HEK293T (cell line): Measurements from ENCODE around the gene RNF114.

Experiments used
- CTCF ChIA-PET: fragments of 350-600 bp; formaldehyde crosslinking; extraction: SDS; loops from one replicate; lab custom pipeline; 2021; ENCODE audit warnings: antibody characterized with exemption, inconsistent platforms; lab: Yijun Ruan, JAX
- POLR2A ChIA-PET: fragments of 350-600 bp; formaldehyde crosslinking; extraction: SDS; loops from one replicate; lab custom pipeline; 2020; ENCODE audit warnings: antibody characterized with exemption, inconsistent platforms; lab: Yijun Ruan, JAX
- DNase-seq: peaks from one replicate; pipeline ENCODE4 v3.0.0; 2012; ENCODE audit warnings: mixed read lengths; ENCODE audit errors: extremely low spot score
- ARNT ChIP-seq: fragments of 450-650 bp; IDR thresholded peaks from 2 replicates; pipeline ENCODE4 v1.6.1; 2017; ENCODE audit warnings: mild to moderate bottlenecking
- BHLHE40 ChIP-seq: fragments of 450-650 bp; IDR thresholded peaks from 2 replicates; pipeline ENCODE4 v1.6.1; 2016; ENCODE audit warnings: mild to moderate bottlenecking, moderate library complexity, borderline replicate concordance
- CTBP1 ChIP-seq: fragments of 450-650 bp; IDR thresholded peaks from 2 replicates; pipeline ENCODE4 v1.6.1; 2016; ENCODE audit warnings: borderline replicate concordance
- ELF4 ChIP-seq: fragments of 450-650 bp; IDR thresholded peaks from 2 replicates; pipeline ENCODE4 v1.6.1; 2017; ENCODE audit warnings: antibody characterized with exemption
- FOXA1 ChIP-seq: fragments of 450-650 bp; IDR thresholded peaks from 2 replicates; pipeline ENCODE4 v1.6.1; 2016; ENCODE audit warnings: mild to moderate bottlenecking
- FOXK2 ChIP-seq: fragments of 450-650 bp; IDR thresholded peaks from 2 replicates; pipeline ENCODE4 v1.6.1; 2016; ENCODE audit warnings: mild to moderate bottlenecking
- FOXM1 ChIP-seq: fragments of 450-650 bp; IDR thresholded peaks from 2 replicates; pipeline ENCODE4 v1.6.1; 2017; ENCODE audit warnings: mild to moderate bottlenecking, borderline replicate concordance
- HDGF ChIP-seq: fragments of 450-650 bp; IDR thresholded peaks from 2 replicates; pipeline ENCODE4 v1.6.1; 2017; ENCODE audit warnings: antibody characterized with exemption, borderline replicate concordance
- L3MBTL2 ChIP-seq: fragments of 450-650 bp; conservative IDR thresholded peaks from 2 replicates; pipeline ENCODE4 v1.6.1; 2016; ENCODE audit warnings: mild to moderate bottlenecking
- LEF1 ChIP-seq: fragments of 450-650 bp; IDR thresholded peaks from 2 replicates; pipeline ENCODE4 v1.6.1; 2017; ENCODE audit warnings: mild to moderate bottlenecking, borderline replicate concordance
- NFRKB ChIP-seq: fragments of 450-650 bp; IDR thresholded peaks from 2 replicates; pipeline ENCODE4 v1.6.1; 2016; ENCODE audit warnings: mild to moderate bottlenecking, moderate library complexity
- PKNOX1 ChIP-seq: fragments of 450-650 bp; IDR thresholded peaks from 2 replicates; pipeline ENCODE4 v1.6.1; 2016
- SP1 ChIP-seq: fragments of 450-650 bp; IDR thresholded peaks from 2 replicates; pipeline ENCODE4 v1.6.1; 2017
- SUZ12 ChIP-seq: fragments of 450-650 bp; IDR thresholded peaks from 2 replicates; pipeline ENCODE4 v1.6.1; 2016; ENCODE audit warnings: mild to moderate bottlenecking
- TARDBP ChIP-seq: fragments of 450-650 bp; IDR thresholded peaks from 2 replicates; pipeline ENCODE4 v1.6.1; 2016
- ZNF384 ChIP-seq: fragments of 450-650 bp; IDR thresholded peaks from 2 replicates; pipeline ENCODE4 v1.6.1; 2016

RNF114 gene

GRCh38 chr20:49935746-49936152 lies 448 bp upstream of the RNF114 start:
- CTCF ChIA-PET: interaction anchor here (0.6 kb wide), 1 partner anchor 100 kb away, joined by 3 read pairs; no protein-coding TSS in a partner anchor
- TF ChIP-seq SUZ12: no peak
- TF ChIP-seq L3MBTL2: peak; percentile 55
- POLR2A ChIA-PET: interaction anchor here (0.8 to 1.3 kb wide), 2 partner anchors 9 to 22 kb away, joined by 3 read pairs; no protein-coding TSS in a partner anchor
- DNase-seq: no peak

GRCh38 chr20:49937027-49937929 lies 1.1 kb downstream of the RNF114 start:
- TF ChIP-seq ELF4 (no peak), TARDBP (no peak), HDGF (no peak), LEF1 (no peak), BHLHE40 (no peak), ZNF384 (no peak), SUZ12 (no peak), ARNT (no peak), PKNOX1 (no peak), L3MBTL2 (no peak), FOXA1 (no peak), CTBP1 (no peak)
- DNase-seq: peak; percentile 20
- CTCF ChIA-PET: interaction anchor here (0.6 to 1.3 kb wide), 2 partner anchors 134 to 241 kb away, joined by 3 read pairs; no protein-coding TSS in a partner anchor
- POLR2A ChIA-PET: interaction anchor here (0.8 to 1.4 kb wide), 4 partner anchors 9 to 176 kb away, joined by 3 to 4 read pairs (median 3); no protein-coding TSS in a partner anchor

GRCh38 chr20:49938173-49939163 lies 2.3 kb downstream of the RNF114 start:
- ChIA-PET CTCF (interaction anchor here (0.7 to 1.3 kb wide), 3 partner anchors 133 to 147 kb away, joined by 3 read pairs; no protein-coding TSS in a partner anchor), POLR2A (interaction anchor here (1.0 to 1.1 kb wide), 2 partner anchors 25 to 175 kb away, joined by 3 to 4 read pairs; no protein-coding TSS in a partner anchor)
- no peak for DNase-seq
- TF ChIP-seq SUZ12 (no peak), LEF1 (no peak), BHLHE40 (no peak), TARDBP (no peak), HDGF (no peak), FOXK2 (no peak), ZNF384 (no peak), FOXA1 (no peak), PKNOX1 (no peak), FOXM1 (no peak), ELF4 (no peak), ARNT (no peak)

- CTCF ChIA-PET: interaction anchor here (1.1 kb wide), 1 partner anchor 12 kb away, joined by 4 read pairs; no protein-coding TSS in a partner anchor
- POLR2A ChIA-PET: no interaction called here
- DNase-seq: no peak
- TF ChIP-seq FOXM1 (no peak), L3MBTL2 (no peak), NFRKB (no peak), ELF4 (no peak), LEF1 (no peak), SP1 (no peak), SUZ12 (no peak)
Observed at GRCh38 chr20:49941456-49941855, 5.3 kb downstream of the RNF114 start.

- no peak for DNase-seq
- CTCF ChIA-PET: interaction anchor here (1.1 kb wide), 1 partner anchor 11 kb away, joined by 4 read pairs; no protein-coding TSS in a partner anchor
- POLR2A ChIA-PET: no interaction called here
- no peak for TF ChIP-seq FOXA1
- TF ChIP-seq ARNT: no peak
- no peak for TF ChIP-seq HDGF
- TF ChIP-seq ELF4: no peak
- no peak for TF ChIP-seq PKNOX1
- TF ChIP-seq CTBP1: no peak
- no peak for TF ChIP-seq L3MBTL2
- no peak for TF ChIP-seq FOXM1
- TF ChIP-seq SP1: no peak
- no peak for TF ChIP-seq SUZ12
- no peak for TF ChIP-seq FOXK2
- TF ChIP-seq ZNF384: no peak
- no peak for TF ChIP-seq NFRKB
- no peak for TF ChIP-seq TARDBP
- TF ChIP-seq LEF1: no peak
- no peak for TF ChIP-seq BHLHE40
Observed at GRCh38 chr20:49942303-49942702, 6.1 kb downstream of the RNF114 start.
